Measurements from ENCODE around the gene LCN9. TPM values are rescaled to one million over a fixed set of nuclear protein-coding genes. Genes with fewer than 3 reads are reported as not detected.

Gene LCN9
- total and polyA plus RNA-seq, 8 donors, result not detected

GRCh38 chr9:135664266-135664665 lies 1.2 kb downstream of the LCN9 start:
- no peak for TF ChIP-seq CTCF (IDR thresholded peaks at IDR 0.05)
- ATAC-seq, result no peak
- H3K4me1 ChIP-seq, result no peaks in the 10 kb centered on the region
- H3K4me3 ChIP-seq, result no peak overlapping the region
- peaks cover 0 to 54% of the 10 kb centered on the region in 2 donors for H3K27me3 ChIP-seq
- no peaks in the 10 kb centered on the region for H3K9me3 ChIP-seq
- H3K36me3 ChIP-seq, result no peaks in the 10 kb centered on the region
- intact Hi-C loops (cut with DNase I), result no loop called here
- H3K27ac ChIP-seq, result no peak overlapping the region
- DNase-seq, result no peak

- DNase-seq, result no peak
- Histone ChIP-seq H3K27me3 (peaks cover 0 to 61% of the 10 kb centered on the region in 2 donors), H3K27ac (no peak overlapping the region), H3K4me1 (no peaks in the 10 kb centered on the region), H3K4me3 (no peak overlapping the region), H3K9me3 (no peaks in the 10 kb centered on the region), H3K36me3 (no peaks in the 10 kb centered on the region)
- intact Hi-C loops (cut with DNase I), result no loop called here
- ATAC-seq, result no peak
- no peak for TF ChIP-seq CTCF (IDR thresholded peaks at IDR 0.05)
Observed at GRCh38 chr9:135664801-135665794, 2.0 kb downstream of the LCN9 start.

- intact Hi-C loops (cut with DNase I), result no loop called here
- no peaks in the 10 kb centered on the region for H3K4me1 ChIP-seq
- H3K27me3 ChIP-seq, result peaks cover 0 to 66% of the 10 kb centered on the region in 2 donors
- TF ChIP-seq CTCF (IDR thresholded peaks at IDR 0.05), result no peak
- H3K36me3 ChIP-seq, result no peaks in the 10 kb centered on the region
- ATAC-seq (no peak), DNase-seq (peak in 1 of 4 donors; percentile 64)
- H3K27ac ChIP-seq, result no peak overlapping the region
- no peaks in the 10 kb centered on the region for H3K9me3 ChIP-seq
- no peak overlapping the region for H3K4me3 ChIP-seq
Observed at GRCh38 chr9:135665795-135666189, 2.7 kb downstream of the LCN9 start.

- Histone ChIP-seq H3K4me1 (no peaks in the 10 kb centered on the region), H3K27me3 (peaks cover 0 to 70% of the 10 kb centered on the region in 2 donors), H3K36me3 (no peaks in the 10 kb centered on the region), H3K9me3 (no peaks in the 10 kb centered on the region), H3K27ac (no peak overlapping the region), H3K4me3 (no peak overlapping the region)
- ATAC-seq (no peak), DNase-seq (peak in 1 of 4 donors; percentile 53)
- intact Hi-C loops (cut with DNase I), result no loop called here
- no peak for TF ChIP-seq CTCF (IDR thresholded peaks at IDR 0.05)
Observed at GRCh38 chr9:135666534-135667462, 3.7 kb downstream of the LCN9 start.

Measured in left lung (tissue), 10 donors.